Measurements from ENCODE around the gene STING1.
"Not testable (repeated sequence)": the region's sequence is repeated elsewhere in the genome, so short reads cannot be mapped to it uniquely, and the experiment has no call there.

Gene STING1

DNA sequence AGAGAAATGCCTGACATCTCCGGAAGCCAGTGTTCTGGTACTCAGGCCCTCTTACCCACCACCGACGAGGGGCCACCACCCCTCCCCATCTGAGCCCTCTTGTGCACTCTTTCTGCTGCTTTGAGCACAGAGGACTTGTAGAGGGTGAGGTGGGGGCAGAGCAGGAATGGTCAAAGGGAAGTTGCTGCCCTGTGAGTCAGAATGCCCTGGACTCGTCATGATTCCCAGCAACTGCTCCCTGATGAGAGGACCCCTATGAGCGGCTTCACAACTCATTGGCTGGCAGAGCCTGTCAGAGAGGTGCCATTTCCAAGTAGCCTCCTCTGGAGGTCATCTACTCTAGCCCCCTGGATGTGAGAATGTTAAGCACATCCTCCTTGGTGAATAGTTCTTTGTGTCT lies 20.9 kb downstream of the STING1 start:
- DNase-seq = no peak

DNA sequence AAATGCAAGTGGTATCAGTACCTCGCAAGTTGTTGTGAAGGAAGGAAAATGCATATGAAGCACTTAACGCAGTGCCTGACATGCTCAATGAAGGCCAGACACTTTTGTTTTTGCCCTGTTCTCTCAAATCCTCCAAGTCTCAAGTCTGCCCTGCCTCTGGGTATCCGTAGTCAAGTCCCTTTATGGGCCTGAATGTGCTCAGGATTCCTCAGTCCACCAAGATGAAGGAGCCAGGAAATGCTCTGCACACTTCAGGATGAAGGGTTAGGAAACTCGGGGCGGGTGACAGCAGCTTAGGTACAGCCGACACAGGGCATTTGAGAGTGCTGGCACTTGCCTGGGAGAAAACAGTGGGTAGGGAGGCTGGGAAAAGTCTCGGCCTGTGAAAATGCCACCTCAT lies 21.4 kb downstream of the STING1 start:
- no peak for DNase-seq

DNA sequence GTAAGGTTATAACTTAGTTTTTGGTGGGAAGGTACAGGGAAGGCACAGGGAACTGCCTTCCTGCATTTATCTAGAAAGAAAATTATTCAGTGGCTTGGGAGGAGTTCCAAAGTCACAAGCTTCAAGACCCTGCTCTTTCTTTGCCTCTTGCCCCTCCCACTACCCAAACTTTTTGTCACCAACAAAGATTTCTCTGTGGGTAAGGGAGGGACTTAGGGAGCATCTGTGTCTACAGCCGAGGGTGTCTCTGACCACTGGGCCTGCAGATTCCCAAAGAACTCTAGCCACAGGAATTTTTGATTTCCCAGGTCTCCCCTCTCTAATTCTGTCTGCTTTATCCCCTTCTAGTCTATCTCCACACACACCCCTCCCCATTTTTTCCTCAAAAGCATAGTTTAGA lies 22.1 kb downstream of the STING1 start:
- DNase-seq = no peak

DNA sequence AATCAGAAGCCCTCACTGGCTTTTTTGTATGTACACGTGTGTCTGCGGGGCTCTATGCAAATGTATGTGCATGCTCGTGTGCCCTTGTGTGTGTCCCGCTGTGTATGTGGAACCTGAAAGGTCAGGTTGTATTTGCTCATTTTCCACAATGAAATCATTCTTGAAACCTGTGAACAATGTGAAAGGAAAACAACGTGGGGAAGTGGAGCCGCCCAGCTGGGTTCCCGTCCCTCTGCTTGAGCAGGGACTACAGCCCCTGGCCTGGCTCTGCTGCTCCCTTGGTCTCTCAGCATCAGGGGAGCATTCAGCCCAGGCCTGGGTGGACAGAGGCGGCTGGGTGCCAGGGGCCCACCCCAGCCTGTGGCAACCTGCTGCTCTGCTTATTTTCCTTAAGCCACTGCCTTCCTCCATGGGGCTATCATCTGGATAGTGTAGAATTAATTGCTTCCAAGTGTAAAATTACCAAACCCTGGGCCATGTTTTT lies 23.1 kb downstream of the STING1 start:
- no peak for DNase-seq

DNA sequence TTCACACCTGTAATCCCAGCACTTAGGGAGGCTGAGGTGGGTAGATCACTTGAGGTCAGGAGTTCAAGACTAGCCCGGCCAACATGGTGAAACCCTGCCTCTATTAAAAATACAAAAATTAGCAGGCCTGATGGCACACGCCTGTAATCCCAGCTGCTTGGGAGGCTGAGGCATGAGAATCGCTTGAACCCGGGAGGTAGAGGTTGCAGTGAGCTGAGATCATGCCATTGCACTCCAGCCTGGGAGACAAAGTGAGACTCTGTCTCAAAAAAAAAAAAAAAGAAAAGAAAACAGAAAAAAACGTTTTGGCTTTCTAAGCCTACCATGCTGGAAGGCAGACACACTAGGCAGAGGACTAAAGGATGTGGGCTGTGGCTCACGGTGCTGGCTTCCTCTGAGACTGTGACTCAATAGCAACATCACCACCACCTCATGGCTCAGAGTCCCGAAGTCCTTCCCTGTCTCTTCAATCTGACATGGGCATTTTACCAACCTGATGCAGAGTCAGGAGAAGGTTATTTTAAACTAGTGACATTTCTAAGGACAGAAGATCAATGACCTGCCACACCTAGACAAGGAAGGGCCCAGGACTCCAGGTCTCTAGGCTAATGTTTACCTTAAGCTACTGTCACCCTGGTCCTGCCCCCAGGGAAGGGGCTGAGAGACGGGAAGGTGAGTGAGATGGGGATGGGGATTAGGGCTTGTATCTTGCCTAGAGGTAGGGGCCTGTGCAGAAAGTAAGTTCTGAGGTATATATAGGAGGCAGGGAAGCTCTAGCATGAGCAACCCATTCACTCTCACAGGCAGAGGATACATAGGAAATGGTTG lies 23.8 kb downstream of the STING1 start:
- peak; percentile 83 for DNase-seq

DNA sequence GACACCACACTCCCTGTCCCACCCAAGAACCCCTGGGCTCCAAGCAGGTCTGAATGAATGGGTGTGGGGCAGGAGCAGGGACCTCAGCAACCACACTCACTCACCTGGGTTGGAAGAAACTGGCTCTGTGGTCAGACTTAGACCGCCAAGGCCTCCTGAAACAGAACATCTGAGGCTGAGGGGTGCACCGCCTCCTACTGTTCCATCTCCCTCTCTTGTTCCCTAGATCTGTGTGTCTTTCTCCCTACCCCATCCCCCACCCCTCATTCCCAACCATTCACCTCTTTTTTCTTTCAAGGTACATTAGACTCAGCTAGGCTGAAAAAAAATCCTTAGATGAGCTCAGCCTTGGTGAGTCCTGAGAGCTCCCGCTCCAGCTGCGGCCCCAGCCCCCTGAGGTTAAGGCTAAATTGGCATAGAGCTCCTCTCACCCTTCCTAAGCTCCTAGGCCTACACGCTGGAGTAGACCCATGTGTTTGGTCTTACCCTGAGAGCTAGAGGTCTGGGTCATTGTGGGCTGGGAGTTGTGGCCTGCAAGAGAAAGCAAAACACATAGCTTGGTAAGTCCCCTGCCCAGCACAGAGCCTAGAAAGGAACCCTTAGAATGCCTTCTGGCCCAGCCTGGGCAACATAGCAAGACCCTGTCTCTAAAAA lies 24.8 kb downstream of the STING1 start:
- no peak for DNase-seq

DNA sequence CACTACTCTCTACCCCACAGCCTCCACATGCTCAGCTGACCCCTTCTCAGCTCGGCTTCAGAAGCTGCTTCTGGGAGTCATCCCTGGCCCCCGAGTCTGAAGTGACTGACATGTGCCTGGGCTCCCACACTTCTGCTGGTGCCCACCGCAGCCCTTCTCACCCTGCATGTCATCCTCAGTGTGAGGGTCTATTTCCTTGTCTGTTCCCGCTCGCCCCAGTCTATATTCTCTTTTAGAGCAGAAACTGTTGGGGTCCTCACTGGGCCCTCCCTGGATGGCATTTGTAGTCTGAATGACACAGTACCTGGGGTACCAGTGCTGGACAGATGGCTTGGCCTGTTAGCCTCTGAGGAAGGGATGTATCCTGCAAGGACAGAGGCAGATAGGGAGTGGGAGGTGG lies 25.3 kb downstream of the STING1 start:
- no peak for DNase-seq

DNA sequence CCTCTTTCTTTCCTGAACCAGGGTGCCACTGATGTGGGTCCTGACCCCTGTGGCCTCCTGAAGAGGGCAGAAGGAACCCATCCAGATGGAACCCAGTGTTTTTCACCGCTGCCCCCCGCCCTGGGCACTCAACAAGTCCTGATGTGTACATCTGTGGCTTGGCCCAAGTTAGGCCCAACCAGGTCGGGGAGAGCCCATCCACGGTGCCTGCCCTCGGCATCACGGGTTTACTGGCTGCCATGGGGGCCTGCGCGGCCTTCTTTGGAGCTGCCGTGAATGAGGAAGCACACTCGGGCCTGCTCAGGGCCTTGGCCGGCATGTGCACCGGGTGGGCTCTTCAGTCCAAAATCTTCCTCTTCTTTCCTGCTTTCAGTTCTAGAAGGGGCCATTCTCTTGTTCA lies 25.8 kb downstream of the STING1 start:
- DNase-seq = no peak

DNA sequence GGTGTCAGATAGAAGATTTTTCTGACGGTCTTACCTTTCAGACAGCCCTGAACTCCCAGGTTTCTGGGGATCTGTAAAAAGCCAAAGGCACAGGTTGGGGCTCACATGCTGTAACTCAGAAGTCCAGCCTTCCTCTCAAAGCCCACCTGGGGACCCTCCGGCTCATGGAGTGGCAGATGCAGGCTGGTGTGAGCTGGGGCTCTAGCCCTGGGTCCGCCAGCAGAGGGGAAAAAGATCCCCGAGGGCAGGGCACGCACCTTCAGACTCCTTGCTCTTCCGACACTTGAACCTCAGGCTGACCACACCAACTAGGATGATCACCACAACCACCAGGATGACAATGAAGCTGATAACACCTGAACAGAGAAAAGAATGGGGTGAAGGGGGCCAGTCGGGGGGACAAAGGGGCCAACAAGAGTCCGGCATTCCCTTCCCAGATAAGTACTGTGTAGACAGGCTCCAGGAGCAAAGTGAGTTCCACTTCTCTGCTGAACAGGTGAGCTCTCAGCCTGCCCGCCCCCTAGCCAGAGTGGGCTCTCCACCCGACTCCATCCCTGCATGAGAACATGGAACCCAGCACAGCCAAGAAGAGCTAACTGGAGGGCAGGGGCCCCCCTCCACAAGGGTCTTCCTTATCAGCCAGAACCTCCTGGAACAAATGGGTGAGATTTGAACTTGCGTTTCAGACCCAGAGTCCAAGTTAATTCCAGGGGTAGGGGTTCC lies 27.8 kb downstream of the STING1 start:
- DNase-seq = no peak

DNA sequence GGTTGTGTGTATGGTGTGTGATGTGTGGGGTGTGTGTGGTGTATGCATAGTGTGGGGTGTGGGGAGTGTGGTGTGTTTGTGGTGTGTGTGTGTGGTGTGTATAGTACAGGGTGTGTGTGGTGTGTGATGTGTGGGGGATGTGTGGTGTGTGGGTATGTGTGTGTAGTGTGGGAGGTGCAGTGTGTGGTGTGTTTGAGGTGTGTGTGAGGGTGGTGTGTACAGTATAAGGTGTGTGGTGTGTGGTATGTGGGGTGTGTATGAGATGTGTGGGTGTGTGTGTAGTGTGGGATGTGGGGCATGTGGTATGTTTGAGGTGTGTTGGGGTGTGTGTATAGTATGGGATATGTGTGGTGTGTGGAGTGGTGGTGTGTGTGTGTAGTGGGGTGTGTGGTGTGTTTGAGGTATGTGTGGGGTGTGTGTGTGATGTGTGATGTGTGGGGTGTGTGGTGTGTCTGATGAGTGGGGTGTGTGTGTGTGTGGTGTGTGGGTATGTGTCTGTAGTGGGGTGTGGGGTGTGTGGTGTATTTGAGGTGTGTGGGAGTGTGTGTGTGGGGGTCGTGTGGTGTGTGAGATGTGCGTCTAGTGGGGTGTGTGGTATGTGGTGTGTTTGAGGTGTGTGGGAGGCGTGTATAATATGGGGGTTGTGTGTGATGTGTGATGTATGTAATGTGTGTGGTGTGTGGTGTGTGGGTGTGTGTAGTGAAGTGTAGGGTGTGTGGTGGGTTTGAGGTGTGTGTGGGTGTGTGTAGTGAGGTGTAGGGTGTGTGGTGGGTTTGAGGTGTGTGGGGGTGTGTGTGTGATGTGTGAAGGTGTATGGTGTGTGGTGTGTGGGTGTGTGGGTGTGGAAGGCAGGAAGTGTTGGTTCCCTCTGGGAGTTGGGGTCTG lies 28.6 kb downstream of the STING1 start:
- DNase-seq = no peak

DNA sequence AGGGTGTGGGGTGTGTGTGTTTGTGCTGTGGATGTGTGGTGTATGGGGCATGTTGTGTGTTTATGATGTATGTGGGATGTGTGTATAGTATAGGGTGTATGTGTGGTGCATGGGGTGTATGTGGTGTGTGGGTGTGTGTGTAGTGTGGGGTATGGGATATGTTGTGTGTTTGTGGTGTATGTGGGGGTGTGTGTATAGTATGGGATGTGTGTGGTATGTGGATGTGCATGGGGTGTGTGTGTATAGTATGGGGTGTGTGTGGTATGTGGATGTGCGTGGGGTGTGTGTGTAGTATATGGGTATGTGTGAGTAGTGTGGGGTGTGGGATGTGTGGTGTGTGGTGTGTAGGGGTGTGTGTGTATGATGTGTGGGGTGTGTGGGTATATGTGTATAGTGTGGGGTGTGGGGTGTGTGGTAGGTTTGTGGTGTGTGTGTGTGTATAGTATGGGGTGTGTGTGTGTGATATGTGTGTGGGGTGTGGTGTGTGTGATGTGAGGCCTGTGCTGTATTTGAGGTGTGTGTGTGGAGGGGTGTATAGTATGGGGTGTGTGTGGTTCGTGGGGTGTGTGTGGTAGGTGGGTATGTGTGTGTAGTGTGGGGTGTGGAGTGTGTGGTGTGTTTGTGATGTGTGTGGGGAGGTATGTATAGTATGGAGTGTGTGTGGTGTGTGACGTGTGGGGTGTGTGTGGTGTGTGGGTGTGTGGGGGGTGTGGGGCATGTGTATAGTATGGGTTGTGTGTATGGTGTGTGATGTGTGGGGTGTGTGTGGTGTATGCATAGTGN lies 30.5 kb downstream of the STING1 start:
- DNase-seq = no peak

DNA sequence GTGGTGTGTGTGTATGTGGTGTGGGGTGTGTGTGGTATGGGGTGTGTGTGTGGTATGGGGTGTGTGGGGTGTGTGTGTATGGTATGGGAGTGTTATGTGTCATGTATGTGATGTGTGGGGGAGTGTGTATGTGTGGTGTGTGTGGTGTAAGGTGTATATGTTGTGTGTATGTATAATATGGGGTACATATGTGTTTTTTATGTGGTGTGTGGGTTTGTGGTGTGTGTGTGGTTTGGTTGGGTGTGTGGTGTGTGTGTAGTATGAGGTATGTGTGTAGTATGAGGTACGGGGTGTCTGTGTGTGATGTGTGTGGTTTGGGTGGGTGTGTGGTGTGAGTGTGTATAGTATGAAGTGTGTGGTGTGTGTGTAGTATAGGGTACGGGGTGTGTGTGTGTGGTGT lies 31.4 kb downstream of the STING1 start:
- DNase-seq = no peak

DNA sequence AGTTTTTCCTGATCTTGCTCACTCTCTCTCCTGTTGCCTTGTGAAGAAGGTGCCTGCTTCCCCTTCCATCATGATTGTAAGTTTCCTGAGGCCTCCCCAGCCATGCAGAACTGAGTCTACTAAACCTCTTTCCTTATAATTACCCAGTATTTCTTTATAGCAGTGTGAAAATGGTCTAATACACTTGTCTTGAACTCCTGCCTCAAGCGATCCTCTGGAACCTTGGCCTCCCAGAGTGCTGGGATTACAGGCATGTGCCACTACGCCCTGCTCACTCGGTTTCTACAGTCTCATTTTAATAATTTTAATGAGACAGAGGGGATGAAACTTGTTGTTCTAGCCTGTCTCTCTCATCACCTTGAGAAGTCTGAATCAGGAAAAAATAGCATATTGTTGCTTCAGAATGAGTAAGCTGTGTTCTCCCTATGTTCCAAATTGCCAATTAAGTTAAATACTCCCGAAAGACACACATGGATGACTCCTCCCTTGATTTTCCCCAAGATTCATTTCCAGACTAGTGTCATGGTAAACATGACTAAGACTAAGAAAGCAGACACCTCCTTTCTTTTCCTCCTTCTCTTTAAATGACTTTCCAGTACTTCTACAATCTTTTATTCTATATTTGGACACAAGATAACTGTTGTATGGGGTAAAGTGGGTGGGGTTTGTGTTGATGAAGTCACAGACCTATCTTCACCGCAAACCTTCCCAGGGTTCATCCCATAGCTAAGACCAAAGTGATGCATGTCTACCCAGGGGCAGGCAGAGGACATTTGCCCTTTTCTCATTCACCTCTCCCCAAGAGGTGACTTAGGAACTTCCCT lies 35.4 kb downstream of the STING1 start:
- DNase-seq = peak; percentile 17

DNA sequence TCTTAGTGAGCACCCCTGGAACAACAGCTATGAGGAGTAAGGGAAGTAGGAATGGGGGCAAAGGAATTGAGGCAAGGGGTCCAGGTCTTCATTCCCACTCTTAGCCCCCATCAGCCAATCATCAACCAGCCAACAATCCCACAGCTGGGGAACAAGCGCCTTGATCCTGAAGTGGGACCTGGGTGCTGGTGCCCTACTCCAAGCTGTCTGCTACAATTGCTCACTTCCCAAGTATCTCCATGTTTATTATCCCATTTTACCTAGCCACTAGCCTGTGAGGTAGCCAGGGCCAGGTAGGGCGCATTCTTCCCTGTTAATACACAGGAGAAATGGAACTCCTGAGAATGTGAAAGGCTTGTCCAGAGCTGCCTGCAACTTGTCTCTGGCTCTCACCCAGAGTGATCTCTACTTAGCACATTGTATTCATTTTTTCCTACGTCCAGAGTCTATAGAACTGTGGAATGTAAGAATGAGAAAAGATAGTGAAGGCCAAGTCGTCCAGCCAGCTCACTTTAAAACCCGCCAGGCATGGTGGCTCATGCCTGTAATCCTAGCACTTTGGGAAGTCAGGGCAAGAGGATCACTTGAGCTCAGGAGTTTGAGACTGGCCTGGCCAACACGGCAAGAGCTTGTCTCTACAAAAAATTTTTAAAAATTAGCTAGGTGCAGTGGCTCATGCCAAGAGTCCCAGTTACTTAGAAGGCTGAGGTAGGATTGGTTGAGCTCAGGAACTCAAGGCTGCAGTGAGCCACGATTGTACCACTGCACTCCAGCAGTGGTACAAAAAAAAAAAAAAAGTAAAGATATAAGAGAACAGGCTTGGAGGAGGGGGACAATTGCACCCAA lies 37.0 kb downstream of the STING1 start:
- DNase-seq = no peak

DNA sequence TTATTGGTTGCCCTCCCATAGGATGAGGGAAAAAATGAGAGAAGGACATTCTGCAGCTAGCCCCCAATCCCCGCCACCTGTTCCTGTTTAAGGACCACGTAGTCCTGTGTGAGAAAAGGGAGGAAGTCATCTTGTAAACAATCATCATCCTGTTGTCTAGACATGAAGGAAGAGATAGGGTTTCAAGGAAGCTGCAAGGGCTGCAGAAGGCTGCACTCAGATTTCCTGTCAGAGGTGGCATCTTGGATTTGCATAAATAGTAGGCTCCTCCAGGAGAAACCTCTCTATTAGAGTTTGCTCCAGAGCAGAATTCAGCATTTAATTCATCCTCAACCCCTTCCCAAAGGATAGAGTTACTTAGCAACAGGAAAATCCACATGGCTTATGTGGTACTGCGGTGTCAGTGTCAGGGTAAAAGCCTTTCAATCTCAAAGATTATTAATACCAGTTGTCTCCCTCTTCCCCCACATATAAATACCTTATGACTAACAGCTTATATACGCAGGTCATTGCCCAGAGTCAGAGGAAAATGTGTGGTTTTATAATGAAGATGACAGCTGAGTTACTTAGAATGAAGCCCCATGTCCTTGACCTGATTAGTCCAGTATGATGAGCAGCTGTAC lies 38.6 kb downstream of the STING1 start:
- no peak for DNase-seq

DNA sequence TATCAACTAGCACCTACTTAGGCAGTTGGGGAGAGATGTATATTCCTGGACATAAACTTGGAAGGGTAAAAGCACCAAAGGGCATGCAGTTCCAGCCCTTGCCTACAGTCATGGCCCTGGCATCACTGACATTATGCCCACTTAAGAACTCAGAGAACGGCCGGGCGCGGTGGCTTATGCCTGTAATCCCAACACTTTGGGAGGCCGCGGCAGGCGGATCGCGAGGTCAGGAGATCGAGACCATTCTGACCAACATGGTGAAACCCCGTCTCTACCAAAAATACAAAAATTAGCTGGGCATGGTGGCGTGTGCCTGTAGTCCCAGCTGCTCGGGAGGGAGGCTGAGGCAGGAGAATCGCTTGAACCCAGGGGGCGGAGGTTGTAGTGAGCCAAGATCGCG lies 42.1 kb downstream of the STING1 start:
- DNase-seq = not testable (repeated sequence)

DNA sequence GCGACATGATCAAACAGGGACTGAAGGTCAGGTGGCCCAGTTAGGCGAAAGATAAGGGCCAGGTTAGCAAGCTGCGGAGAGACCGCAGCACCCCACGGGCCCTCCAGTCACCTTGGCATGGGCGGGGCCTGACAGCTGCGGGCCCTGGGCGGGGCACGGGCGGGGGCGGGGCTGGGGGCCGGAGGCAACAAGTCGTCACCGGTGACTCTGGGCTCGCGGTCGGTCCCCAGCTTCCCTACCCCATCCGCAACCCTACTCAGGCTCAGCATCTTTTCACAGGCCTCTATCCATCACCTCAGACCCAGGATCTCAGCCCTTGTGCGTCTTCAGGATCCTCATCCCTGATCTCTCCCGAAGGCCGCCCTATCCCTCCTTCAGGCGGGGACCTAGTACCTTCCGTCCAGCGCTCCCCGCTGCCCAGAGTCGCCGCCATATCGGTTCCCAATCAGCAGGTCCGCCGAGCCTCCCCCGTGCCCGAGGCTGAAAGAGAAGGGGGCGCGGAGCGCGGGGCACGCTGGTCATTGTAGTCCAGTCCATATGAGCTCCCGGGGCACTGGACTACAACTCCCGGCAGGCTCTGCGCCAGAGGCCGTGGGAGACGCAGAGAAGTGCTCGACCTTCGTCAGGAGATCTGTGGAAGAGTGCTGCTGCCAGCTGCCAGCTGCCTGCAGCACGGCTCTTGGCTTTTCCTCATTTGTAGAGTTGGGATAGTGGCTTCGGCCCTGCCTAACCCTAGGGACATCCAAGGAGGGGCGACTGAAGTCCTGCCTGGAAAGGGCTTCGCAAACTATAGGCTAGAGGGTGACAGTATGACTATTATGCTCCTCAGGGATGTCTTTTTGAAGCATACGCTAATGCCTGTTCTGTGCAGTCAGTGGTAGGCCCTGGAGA lies 43.3 kb downstream of the STING1 start, which contains the start of gene DNAJC18:
Gene DNAJC18, minus strand, starts transcription at position 513 of the 891 bp plus-strand sequence. Its CDS starts 80 bp downstream, at position 433.
- DNase-seq = peak; percentile 81

DNA sequence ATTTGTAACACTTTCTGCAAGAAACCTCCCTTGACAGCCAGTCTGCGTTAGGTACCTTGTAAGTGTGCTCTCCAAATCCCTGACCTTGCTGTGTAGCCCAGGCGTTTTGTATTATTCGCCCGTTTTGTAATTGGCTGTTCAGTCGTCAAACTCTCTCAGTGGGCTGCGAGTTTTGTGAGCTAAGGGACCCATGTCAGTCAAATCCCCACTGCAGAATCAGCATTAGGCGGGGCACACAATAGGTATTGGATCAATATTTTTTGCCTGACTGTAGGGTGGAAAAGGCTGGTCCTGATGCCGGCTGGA lies 43.9 kb downstream of the STING1 start:
- no peak for DNase-seq

DNA sequence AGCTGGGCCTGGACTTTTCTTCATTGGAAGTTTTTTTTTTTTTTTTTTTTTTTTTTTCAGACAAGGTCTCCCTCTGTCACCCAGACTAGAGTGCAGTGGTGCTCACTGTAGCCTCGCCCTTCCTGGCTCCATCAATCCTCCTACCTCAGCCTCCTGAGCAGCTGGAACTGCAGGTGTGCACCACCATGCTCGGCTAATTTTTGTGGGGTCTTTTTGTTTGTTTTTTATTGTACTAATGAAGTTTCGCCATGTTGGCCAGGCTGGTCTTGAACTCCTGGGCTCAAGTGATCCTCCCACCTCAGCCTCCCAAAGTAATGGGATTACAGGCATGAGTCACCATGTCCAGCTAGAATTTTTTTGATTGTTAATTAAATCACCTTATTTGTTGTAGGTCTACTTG lies 46.9 kb downstream of the STING1 start:
- no peak for DNase-seq
